A673 (cell line): ENCODE measurements around the gene SH3RF3. TPM values are rescaled to one million over a fixed set of nuclear protein-coding genes. Genes with fewer than 3 reads are reported as not detected.

Experiments used
- BruUV-seq: library from RNA; stranded (reverse); fragments of 400-500 nt; replicated peaks from 2 replicates; lab custom pipeline; 2021; lab: Mats Ljungman, UMichigan
- CTCF ChIA-PET: fragments of 300-600 bp; sonication (Branson Sonifier 250); formaldehyde crosslinking; loops from one replicate; lab custom pipeline; 2022; ENCODE audit warnings: antibody characterized with exemption; lab: Charles Lee
- POLR2A ChIA-PET: fragments of 300-600 bp; sonication (Branson Sonifier 250); formaldehyde crosslinking; loops from one replicate; lab custom pipeline; 2022; ENCODE audit warnings: antibody characterized with exemption; ENCODE audit not compliant: low non-redundant PET; lab: Charles Lee
- DNase-seq: peaks from one replicate; pipeline ENCODE4 v3.0.0-alpha.2; 2015; ENCODE audit warnings: low spot score
- H3K27ac ChIP-seq: fragments of 200-600 bp; sonication (generic); 2 replicates; pipeline ENCODE4 v1.5.1; 2016; ENCODE audit warnings: mixed run types, low read depth, mild to moderate bottlenecking, mixed read lengths, antibody characterized with exemption, low read length; ENCODE audit not compliant: poor library complexity, severe bottlenecking
- H3K27me3 ChIP-seq: fragments of 200-600 bp; sonication (generic); replicated peaks from 2 replicates; pipeline ENCODE4 v1.6.1; 2017; ENCODE audit warnings: mixed run types, low read depth, mild to moderate bottlenecking, mixed read lengths, antibody characterized with exemption, low read length; ENCODE audit not compliant: insufficient read depth, poor library complexity
- H3K36me3 ChIP-seq: fragments of 200-600 bp; sonication (generic); 2 replicates; pipeline ENCODE4 v1.6.1; 2016; ENCODE audit warnings: mixed run types, mild to moderate bottlenecking, mixed read lengths, antibody characterized with exemption, low read length; ENCODE audit not compliant: insufficient read depth, poor library complexity, severe bottlenecking
- H3K4me1 ChIP-seq: fragments of 200-600 bp; sonication (generic); 2 replicates; pipeline ENCODE4 v1.6.1; 2017; ENCODE audit warnings: mixed run types, mild to moderate bottlenecking, mixed read lengths, antibody characterized with exemption, low read length; ENCODE audit not compliant: insufficient read depth, poor library complexity, severe bottlenecking
- H3K4me3 ChIP-seq: fragments of 200-600 bp; sonication (generic); 2 replicates; pipeline ENCODE4 v1.5.1; 2016; ENCODE audit warnings: low read depth, mixed run types, mild to moderate bottlenecking, mixed read lengths, low read length; ENCODE audit not compliant: poor library complexity, severe bottlenecking
- H3K9me3 ChIP-seq: fragments of 200-600 bp; sonication (generic); 2 replicates; pipeline ENCODE4 v1.6.1; 2016; ENCODE audit warnings: mixed run types, low read depth, mild to moderate bottlenecking, mixed read lengths, antibody characterized with exemption, low read length; ENCODE audit not compliant: poor library complexity, severe bottlenecking
- EZH2 ChIP-seq: fragments of 200-600 bp; sonication (generic); IDR thresholded peaks from 2 replicates; pipeline ENCODE4 v1.6.1; 2017; ENCODE audit warnings: borderline replicate concordance, low read depth, mild to moderate bottlenecking, mixed read lengths, antibody characterized with exemption, low read length; ENCODE audit not compliant: poor library complexity, severe bottlenecking
- intact Hi-C: fragments of 100-400 bp; cut with micrococcal nuclease; formaldehyde crosslinking; loops from one replicate; pipeline ENCODE4 v1.10.0; 2022; ENCODE audit not compliant: unreplicated experiment
- total RNA-seq: library from RNA; stranded (reverse); gene quantifications from 2 replicates; pipeline ENCODE4 v1.2.3, GENCODE V29; 2021
- TF ChIP-seq, protein P1 (sequence below): fragments of 300-800, 200-600 bp; sonication (generic); conservative IDR thresholded peaks from 2 replicates; pipeline ENCODE4 v1.5.1; 2017; ENCODE audit warnings: low read depth, mild to moderate bottlenecking, antibody characterized with exemption, low read length, moderate library complexity, mixed read lengths

SH3RF3 gene
- total RNA-seq, 1 experiment from 2014 or later: 0.15 TPM

GRCh38 chr2:109507828-109508227, 378.8 kb downstream of the SH3RF3 start:
- no peaks in the 10 kb centered on the region for H3K4me1 ChIP-seq
- no peaks in the 10 kb centered on the region for H3K36me3 ChIP-seq
- no peak overlapping the region for H3K27ac ChIP-seq
- H3K9me3 ChIP-seq: no peaks in the 10 kb centered on the region
- ChIA-PET POLR2A (interaction anchor here (0.6 kb wide), 1 partner anchor 18 kb away, joined by 3 read pairs; no protein-coding TSS in a partner anchor), CTCF (interaction anchor here (0.6 kb wide), 1 partner anchor 303 kb away, joined by 4 read pairs; no protein-coding TSS in a partner anchor)
- TF ChIP-seq, protein P1, sequence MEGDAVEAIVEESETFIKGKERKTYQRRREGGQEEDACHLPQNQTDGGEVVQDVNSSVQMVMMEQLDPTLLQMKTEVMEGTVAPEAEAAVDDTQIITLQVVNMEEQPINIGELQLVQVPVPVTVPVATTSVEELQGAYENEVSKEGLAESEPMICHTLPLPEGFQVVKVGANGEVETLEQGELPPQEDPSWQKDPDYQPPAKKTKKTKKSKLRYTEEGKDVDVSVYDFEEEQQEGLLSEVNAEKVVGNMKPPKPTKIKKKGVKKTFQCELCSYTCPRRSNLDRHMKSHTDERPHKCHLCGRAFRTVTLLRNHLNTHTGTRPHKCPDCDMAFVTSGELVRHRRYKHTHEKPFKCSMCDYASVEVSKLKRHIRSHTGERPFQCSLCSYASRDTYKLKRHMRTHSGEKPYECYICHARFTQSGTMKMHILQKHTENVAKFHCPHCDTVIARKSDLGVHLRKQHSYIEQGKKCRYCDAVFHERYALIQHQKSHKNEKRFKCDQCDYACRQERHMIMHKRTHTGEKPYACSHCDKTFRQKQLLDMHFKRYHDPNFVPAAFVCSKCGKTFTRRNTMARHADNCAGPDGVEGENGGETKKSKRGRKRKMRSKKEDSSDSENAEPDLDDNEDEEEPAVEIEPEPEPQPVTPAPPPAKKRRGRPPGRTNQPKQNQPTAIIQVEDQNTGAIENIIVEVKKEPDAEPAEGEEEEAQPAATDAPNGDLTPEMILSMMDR: no peak
- TF ChIP-seq EZH2: no peak
- BruUV-seq: no TSS peak
- no peak overlapping the region for H3K4me3 ChIP-seq
- intact Hi-C loops: loop anchor here (10.0 kb wide), 1 partner anchor 243 kb away; no protein-coding TSS in a partner anchor
- no peak for DNase-seq
- H3K27me3 ChIP-seq: no peaks in the 10 kb centered on the region

DNA sequence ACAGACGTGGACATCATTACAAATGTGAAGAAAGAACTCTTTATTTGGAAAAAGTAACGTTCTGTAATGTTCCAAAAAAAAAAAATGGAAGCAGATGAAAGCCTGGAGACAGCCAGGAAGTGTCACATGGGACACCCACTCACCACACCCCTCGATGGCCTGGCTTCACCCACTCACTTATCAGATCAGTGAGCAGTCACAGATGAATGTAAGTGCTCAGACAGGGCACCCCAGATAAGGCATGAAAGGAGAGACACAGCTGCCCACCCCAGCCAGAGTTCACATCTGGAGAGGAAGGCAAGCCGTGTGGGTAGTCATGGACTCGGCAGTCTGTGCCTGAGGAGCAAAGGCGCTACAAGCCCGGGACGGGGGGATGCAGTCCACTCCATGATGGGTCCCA, 379.6 kb downstream of the SH3RF3 start:
- Histone ChIP-seq H3K27ac (no peak overlapping the region), H3K4me3 (no peak overlapping the region), H3K4me1 (no peaks in the 10 kb centered on the region), H3K9me3 (no peaks in the 10 kb centered on the region), H3K36me3 (no peaks in the 10 kb centered on the region), H3K27me3 (no peaks in the 10 kb centered on the region)
- DNase-seq: no peak
- no peak for TF ChIP-seq EZH2
- TF ChIP-seq, protein P1: no peak
- CTCF ChIA-PET: no interaction called here
- POLR2A ChIA-PET: no interaction called here
- no TSS peak for BruUV-seq
- intact Hi-C loops: loop anchor here (10.0 kb wide), 1 partner anchor 244 kb away; no protein-coding TSS in a partner anchor

- Histone ChIP-seq H3K4me3 (no peak overlapping the region), H3K36me3 (no peaks in the 10 kb centered on the region), H3K4me1 (no peaks in the 10 kb centered on the region), H3K27ac (no peak overlapping the region), H3K9me3 (no peaks in the 10 kb centered on the region), H3K27me3 (no peaks in the 10 kb centered on the region)
- intact Hi-C loops: loop anchor here (1.0 to 10.0 kb wide), 3 partner anchors 382 to 656 kb away; no protein-coding TSS in a partner anchor
- peak; percentile 79 for DNase-seq
- BruUV-seq: no TSS peak
- TF ChIP-seq, protein P1: peak; percentile 91
- TF ChIP-seq EZH2: no peak
- POLR2A ChIA-PET: no interaction called here
- CTCF ChIA-PET: interaction anchor here (0.5 to 1.6 kb wide), 5 partner anchors 14 to 1211 kb away, joined by 3 to 13 read pairs (median 4); partner anchors contain the start of gene SH3RF3
Measured at GRCh38 chr2:109510136-109511028, 381.4 kb downstream of the SH3RF3 start.
